ENCODE results near the gene CEP57L1. TPM values are rescaled to one million over a fixed set of nuclear protein-coding genes. Genes with fewer than 3 reads are reported as not detected.
A peak's percentile ranks its signal among the peaks of the same experiment; 100 is the strongest.

The CEP57L1 gene
- total and polyA plus RNA-seq, 9 of the 15 experiments (the other 6 are each of a cell fraction or from before 2014, with no cell fraction given) = 39.4 to 88.6 (median 61.8) TPM

GRCh38 chr6:109095036-109095834, at the start of gene CEP57L1 (continued):
- TF ChIP-seq, protein P1, sequence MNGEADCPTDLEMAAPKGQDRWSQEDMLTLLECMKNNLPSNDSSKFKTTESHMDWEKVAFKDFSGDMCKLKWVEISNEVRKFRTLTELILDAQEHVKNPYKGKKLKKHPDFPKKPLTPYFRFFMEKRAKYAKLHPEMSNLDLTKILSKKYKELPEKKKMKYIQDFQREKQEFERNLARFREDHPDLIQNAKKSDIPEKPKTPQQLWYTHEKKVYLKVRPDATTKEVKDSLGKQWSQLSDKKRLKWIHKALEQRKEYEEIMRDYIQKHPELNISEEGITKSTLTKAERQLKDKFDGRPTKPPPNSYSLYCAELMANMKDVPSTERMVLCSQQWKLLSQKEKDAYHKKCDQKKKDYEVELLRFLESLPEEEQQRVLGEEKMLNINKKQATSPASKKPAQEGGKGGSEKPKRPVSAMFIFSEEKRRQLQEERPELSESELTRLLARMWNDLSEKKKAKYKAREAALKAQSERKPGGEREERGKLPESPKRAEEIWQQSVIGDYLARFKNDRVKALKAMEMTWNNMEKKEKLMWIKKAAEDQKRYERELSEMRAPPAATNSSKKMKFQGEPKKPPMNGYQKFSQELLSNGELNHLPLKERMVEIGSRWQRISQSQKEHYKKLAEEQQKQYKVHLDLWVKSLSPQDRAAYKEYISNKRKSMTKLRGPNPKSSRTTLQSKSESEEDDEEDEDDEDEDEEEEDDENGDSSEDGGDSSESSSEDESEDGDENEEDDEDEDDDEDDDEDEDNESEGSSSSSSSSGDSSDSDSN (IDR thresholded peaks at IDR 0.05; ENCODE audit: borderline replicate concordance in 1 of 2, low read depth in 2 of 2, low read length in 2 of 2) = no peak
- TF ChIP-seq MCM2 (IDR thresholded peaks at IDR 0.05; ENCODE audit: low read depth) (no peak), ZNF830 (CRISPR knock-in tag; IDR thresholded peaks at IDR 0.05) (0 out of 2 replicates have a peak, but pooled peaks have one; percentile 13), ZBTB49 (CRISPR knock-in tag; IDR thresholded peaks at IDR 0.05; ENCODE audit: borderline replicate concordance) (no peak), TGIF2 (CRISPR knock-in tag; IDR thresholded peaks at IDR 0.05) (no peak), SMARCC2 (IDR thresholded peaks at IDR 0.05; ENCODE audit: low read depth) (no peak), MTF1 (CRISPR knock-in tag; IDR thresholded peaks at IDR 0.05; ENCODE audit: borderline replicate concordance) (no peak), ZSCAN32 (CRISPR knock-in tag; IDR thresholded peaks at IDR 0.05) (no peak), SMARCA4 (IDR thresholded peaks at IDR 0.05) (peak; percentile 47; the same call in 1 of the 2 replicates)
- TF ChIP-seq, protein P2, sequence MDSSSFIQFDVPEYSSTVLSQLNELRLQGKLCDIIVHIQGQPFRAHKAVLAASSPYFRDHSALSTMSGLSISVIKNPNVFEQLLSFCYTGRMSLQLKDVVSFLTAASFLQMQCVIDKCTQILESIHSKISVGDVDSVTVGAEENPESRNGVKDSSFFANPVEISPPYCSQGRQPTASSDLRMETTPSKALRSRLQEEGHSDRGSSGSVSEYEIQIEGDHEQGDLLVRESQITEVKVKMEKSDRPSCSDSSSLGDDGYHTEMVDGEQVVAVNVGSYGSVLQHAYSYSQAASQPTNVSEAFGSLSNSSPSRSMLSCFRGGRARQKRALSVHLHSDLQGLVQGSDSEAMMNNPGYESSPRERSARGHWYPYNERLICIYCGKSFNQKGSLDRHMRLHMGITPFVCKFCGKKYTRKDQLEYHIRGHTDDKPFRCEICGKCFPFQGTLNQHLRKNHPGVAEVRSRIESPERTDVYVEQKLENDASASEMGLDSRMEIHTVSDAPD (CRISPR knock-in tag; IDR thresholded peaks at IDR 0.05) = no peak
